Activated naive CD4-positive, alpha-beta T cell treated with anti-CD3 and anti-CD28 coated beads, Interleukin-2, amount 50 U/mL, for 24 hours (primary cell): ENCODE results near the gene TMPRSS6.

Experiments used
- H3K27ac Mint-ChIP-seq: one replicate; pipeline ENCODE4 v1.8.0; 2021; ENCODE audit warnings: mild to moderate bottlenecking, mixed read lengths
- H3K27me3 Mint-ChIP-seq: one replicate; pipeline ENCODE4 v1.8.0; 2021; ENCODE audit warnings: mixed read lengths
- H3K36me3 Mint-ChIP-seq: one replicate; pipeline ENCODE4 v1.8.0; 2021; ENCODE audit warnings: mixed read lengths
- H3K4me1 Mint-ChIP-seq: one replicate; pipeline ENCODE4 v1.8.0; 2021; ENCODE audit warnings: mixed read lengths
- H3K4me3 Mint-ChIP-seq: one replicate; pipeline ENCODE4 v1.8.0; 2021; ENCODE audit warnings: mild to moderate bottlenecking, mixed read lengths
- H3K9me3 Mint-ChIP-seq: one replicate; pipeline ENCODE4 v1.8.0; 2021; ENCODE audit warnings: mixed read lengths

The TMPRSS6 gene

GRCh38 chr22:37030560-37031281 is 78.8 kb downstream of the TMPRSS6 start:
- H3K4me3 Mint-ChIP-seq: no peak overlapping the region
- no peaks in the 10 kb centered on the region for H3K9me3 Mint-ChIP-seq
- no peaks in the 10 kb centered on the region for H3K36me3 Mint-ChIP-seq
- H3K27me3 Mint-ChIP-seq: no peaks in the 10 kb centered on the region
- H3K4me1 Mint-ChIP-seq: no peaks in the 10 kb centered on the region
- H3K27ac Mint-ChIP-seq: no peak overlapping the region

GRCh38 chr22:37028692-37029674 is 80.5 kb downstream of the TMPRSS6 start:
- H3K4me3 Mint-ChIP-seq: no peak overlapping the region
- H3K4me1 Mint-ChIP-seq: no peaks in the 10 kb centered on the region
- H3K36me3 Mint-ChIP-seq: no peaks in the 10 kb centered on the region
- H3K9me3 Mint-ChIP-seq: no peaks in the 10 kb centered on the region
- no peaks in the 10 kb centered on the region for H3K27me3 Mint-ChIP-seq
- no peak overlapping the region for H3K27ac Mint-ChIP-seq

GRCh38 chr22:37027556-37027955 is 82.0 kb downstream of the TMPRSS6 start:
- no peak overlapping the region for H3K4me3 Mint-ChIP-seq
- no peaks in the 10 kb centered on the region for H3K4me1 Mint-ChIP-seq
- H3K27ac Mint-ChIP-seq: no peak overlapping the region
- no peaks in the 10 kb centered on the region for H3K36me3 Mint-ChIP-seq
- no peaks in the 10 kb centered on the region for H3K27me3 Mint-ChIP-seq
- no peaks in the 10 kb centered on the region for H3K9me3 Mint-ChIP-seq

GRCh38 chr22:37026325-37026724 is 83.2 kb downstream of the TMPRSS6 start:
- Mint-ChIP-seq H3K4me1 (peaks cover 4% of the 10 kb centered on the region), H3K27me3 (peaks cover 1% of the 10 kb centered on the region), H3K4me3 (no peak overlapping the region), H3K36me3 (no peaks in the 10 kb centered on the region), H3K9me3 (no peaks in the 10 kb centered on the region), H3K27ac (no peak overlapping the region)

GRCh38 chr22:37025500-37026070 is 83.9 kb downstream of the TMPRSS6 start:
- peaks cover 2% of the 10 kb centered on the region for H3K27me3 Mint-ChIP-seq
- H3K36me3 Mint-ChIP-seq: no peaks in the 10 kb centered on the region
- H3K27ac Mint-ChIP-seq: no peak overlapping the region
- H3K4me3 Mint-ChIP-seq: no peak overlapping the region
- no peaks in the 10 kb centered on the region for H3K9me3 Mint-ChIP-seq
- peaks cover 4% of the 10 kb centered on the region for H3K4me1 Mint-ChIP-seq

GRCh38 chr22:37024339-37025157 is 85.0 kb downstream of the TMPRSS6 start:
- Mint-ChIP-seq H3K27ac (no peak overlapping the region), H3K4me3 (no peak overlapping the region), H3K9me3 (no peaks in the 10 kb centered on the region), H3K36me3 (no peaks in the 10 kb centered on the region), H3K27me3 (peaks cover 2% of the 10 kb centered on the region), H3K4me1 (peaks cover 4% of the 10 kb centered on the region)

- Mint-ChIP-seq H3K9me3 (no peaks in the 10 kb centered on the region), H3K36me3 (no peaks in the 10 kb centered on the region), H3K27ac (no peak overlapping the region), H3K27me3 (peaks cover 2% of the 10 kb centered on the region), H3K4me1 (peaks cover 4% of the 10 kb centered on the region), H3K4me3 (no peak overlapping the region)
These were observed 85.7 kb downstream of the TMPRSS6 start for GRCh38 chr22:37023743-37024338.

GRCh38 chr22:37022483-37023337 is 86.8 kb downstream of the TMPRSS6 start:
- Mint-ChIP-seq H3K9me3 (no peaks in the 10 kb centered on the region), H3K4me1 (peaks cover 4% of the 10 kb centered on the region), H3K36me3 (no peaks in the 10 kb centered on the region), H3K4me3 (no peak overlapping the region), H3K27me3 (peaks cover 5% of the 10 kb centered on the region), H3K27ac (no peak overlapping the region)

- H3K36me3 Mint-ChIP-seq: no peaks in the 10 kb centered on the region
These were observed 87.6 kb downstream of the TMPRSS6 start for GRCh38 chr22:37021710-37022482.

DNA sequence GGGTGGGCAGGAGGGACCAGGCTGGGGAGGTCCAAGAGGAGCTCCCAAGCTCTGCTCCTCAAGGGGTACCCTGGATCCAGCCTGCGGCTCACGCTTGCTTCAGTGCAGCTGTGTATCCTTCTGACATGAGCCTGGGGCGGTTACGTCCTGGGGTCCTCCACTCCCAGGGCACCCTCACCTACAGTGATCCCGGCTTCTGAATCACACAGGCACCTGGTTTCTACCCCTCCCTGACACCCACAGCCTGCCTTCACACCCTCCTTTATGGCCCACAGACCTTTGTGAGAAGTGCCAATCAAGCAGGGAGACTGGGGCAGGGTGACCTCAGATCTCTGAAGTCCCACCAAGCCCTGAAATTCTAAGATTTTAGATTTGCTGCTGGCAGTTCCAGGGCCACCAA is 88.5 kb downstream of the TMPRSS6 start:
- H3K27ac Mint-ChIP-seq: no peak overlapping the region
- H3K4me3 Mint-ChIP-seq: no peak overlapping the region

More at GRCh38 chr22:37021710-37022482, 87.6 kb downstream of the TMPRSS6 start:
- Mint-ChIP-seq H3K9me3 (no peaks in the 10 kb centered on the region), H3K27ac (peak overlapping the region; percentile 30), H3K4me1 (peaks cover 4% of the 10 kb centered on the region), H3K4me3 (peak overlapping the region; percentile 36), H3K27me3 (peaks cover 5% of the 10 kb centered on the region)

GRCh38 chr22:37020192-37020479 is 89.4 kb downstream of the TMPRSS6 start:
- Mint-ChIP-seq H3K4me3 (peak overlapping the region; percentile 77), H3K27me3 (peaks cover 5% of the 10 kb centered on the region), H3K27ac (no peak overlapping the region), H3K36me3 (no peaks in the 10 kb centered on the region), H3K4me1 (peaks cover 4% of the 10 kb centered on the region), H3K9me3 (no peaks in the 10 kb centered on the region)

More for the DNA sequence above, 88.5 kb downstream of the TMPRSS6 start:
- Mint-ChIP-seq H3K36me3 (no peaks in the 10 kb centered on the region), H3K9me3 (no peaks in the 10 kb centered on the region), H3K27me3 (peaks cover 5% of the 10 kb centered on the region), H3K4me1 (peaks cover 4% of the 10 kb centered on the region)

DNA sequence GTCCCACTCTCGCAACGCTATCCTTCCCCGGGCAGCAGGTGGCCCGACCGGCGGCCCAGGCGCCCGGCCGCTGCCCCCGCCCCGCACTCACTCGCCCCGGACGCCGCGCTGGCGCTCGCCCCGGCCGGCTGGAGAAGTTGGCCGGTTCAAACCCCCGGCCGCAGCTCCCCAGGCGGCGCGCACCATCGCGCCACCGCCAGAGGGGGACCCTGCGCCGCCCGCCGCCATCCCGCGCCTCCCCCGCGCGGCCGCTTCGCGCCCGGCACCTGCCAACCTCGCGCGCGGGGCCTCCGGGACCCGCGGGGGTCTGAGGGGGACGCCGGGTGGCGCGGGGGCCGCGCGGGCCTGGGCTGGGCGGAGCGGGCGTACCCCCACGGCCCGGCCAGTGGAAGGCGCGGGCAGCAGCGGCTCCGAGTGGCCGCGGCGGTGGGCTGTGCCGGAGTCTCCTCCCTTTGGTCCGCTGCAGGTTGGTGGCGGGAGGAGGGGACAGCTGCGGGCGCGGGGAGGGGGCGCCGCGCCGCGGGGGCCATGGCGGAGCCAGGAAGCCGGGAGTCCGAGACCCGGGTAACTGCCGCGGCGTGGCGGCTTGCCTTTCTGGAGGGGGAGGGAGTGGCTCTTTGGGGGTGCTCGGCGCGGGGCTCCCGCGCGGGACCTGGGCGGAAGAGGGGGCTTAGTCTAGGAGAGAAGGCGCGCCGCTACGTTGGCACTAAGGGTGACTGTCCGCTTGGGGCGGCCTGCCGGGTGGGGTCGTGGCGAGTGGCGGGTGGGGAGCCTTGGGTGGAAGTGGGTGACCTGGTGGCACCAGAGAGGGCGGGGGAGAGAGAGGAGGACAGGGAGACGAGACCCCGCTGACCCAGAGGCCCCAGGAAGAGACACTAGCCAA is 90.0 kb downstream of the TMPRSS6 start, which contains the start of the genes MPST and TST:
TSS of gene MPST (plus strand) at position 434 of the 883 bp plus-strand sequence. CDS start at position 529, 95 bp downstream.
TSS of gene TST (minus strand) at position 139 of the 883 bp plus-strand sequence. CDS start 715 bp downstream, outside the sequence.
- Mint-ChIP-seq H3K4me1 (peaks cover 4% of the 10 kb centered on the region), H3K27ac (peak within 1 kb of the TSS; percentile 55), H3K27me3 (peaks cover 5% of the 10 kb centered on the region), H3K4me3 (peak within 1 kb of the TSS; percentile 77), H3K36me3 (no peaks in the 10 kb centered on the region), H3K9me3 (no peaks in the 10 kb centered on the region)
